Right renal pelvis (tissue), 4 donors: ENCODE data around the gene INTS1. TPM values are rescaled to one million over a fixed set of nuclear protein-coding genes. Genes with fewer than 3 reads are reported as not detected.

ENCODE experiments used
- DNase-seq, 4 donors: peaks; one replicate each; pipeline ENCODE4 v3.0.0-alpha.2; 2013; ENCODE audit warnings: low read depth in 4 of 4, low spot score in 3 of 4, missing footprints in 1 of 4
- polyA plus RNA-seq, 4 donors: library from polyadenylated mRNA; unstranded; fragments of 120-200 nt; gene quantifications; one replicate each; pipeline ENCODE4 v1.2.1, GENCODE V29; 2013; ENCODE audit not compliant: insufficient read length in 4 of 4

The INTS1 gene
- polyA plus RNA-seq, 4 donors = 61.7 to 85.8 (median 66.1) TPM

- DNase-seq = no peak
Observed at GRCh38 chr7:1543826-1544177, 39.6 kb upstream of the INTS1 start.

GRCh38 chr7:1542841-1543747 lies 38.9 kb upstream of the INTS1 start:
- DNase-seq = no peak

- no peak for DNase-seq
Observed at GRCh38 chr7:1542329-1542728, 38.1 kb upstream of the INTS1 start.

- DNase-seq = no peak
Observed at GRCh38 chr7:1541431-1542162, 37.4 kb upstream of the INTS1 start.

- DNase-seq = no peak
Observed at GRCh38 chr7:1540776-1541271, 36.6 kb upstream of the INTS1 start.

- no peak for DNase-seq
Observed at GRCh38 chr7:1539882-1540775, 35.9 kb upstream of the INTS1 start.

- DNase-seq = no peak
Observed at GRCh38 chr7:1539181-1539881, 35.1 kb upstream of the INTS1 start.

GRCh38 chr7:1538544-1539180 lies 34.5 kb upstream of the INTS1 start:
- no peak for DNase-seq

GRCh38 chr7:1537535-1538412 lies 33.6 kb upstream of the INTS1 start:
- peak; percentile 75 to 86 (median 84) for DNase-seq

- DNase-seq = peak in 3 of 4 donors; percentile 82 to 89 (median 82)
Observed at GRCh38 chr7:1536743-1537534, 32.8 kb upstream of the INTS1 start.

- DNase-seq = no peak
Observed at GRCh38 chr7:1536455-1536742, 32.2 kb upstream of the INTS1 start.

GRCh38 chr7:1535701-1536454 lies 31.7 kb upstream of the INTS1 start:
- DNase-seq = no peak

GRCh38 chr7:1535100-1535458 lies 30.9 kb upstream of the INTS1 start:
- no peak for DNase-seq

- no peak for DNase-seq
Observed at GRCh38 chr7:1534330-1535099, 30.3 kb upstream of the INTS1 start.

- no peak for DNase-seq
Observed at GRCh38 chr7:1533547-1534329, 29.5 kb upstream of the INTS1 start.

GRCh38 chr7:1533255-1533546 lies 29.0 kb upstream of the INTS1 start:
- DNase-seq = no peak
